Measurements from ENCODE around the gene PTPRM.

DNA sequence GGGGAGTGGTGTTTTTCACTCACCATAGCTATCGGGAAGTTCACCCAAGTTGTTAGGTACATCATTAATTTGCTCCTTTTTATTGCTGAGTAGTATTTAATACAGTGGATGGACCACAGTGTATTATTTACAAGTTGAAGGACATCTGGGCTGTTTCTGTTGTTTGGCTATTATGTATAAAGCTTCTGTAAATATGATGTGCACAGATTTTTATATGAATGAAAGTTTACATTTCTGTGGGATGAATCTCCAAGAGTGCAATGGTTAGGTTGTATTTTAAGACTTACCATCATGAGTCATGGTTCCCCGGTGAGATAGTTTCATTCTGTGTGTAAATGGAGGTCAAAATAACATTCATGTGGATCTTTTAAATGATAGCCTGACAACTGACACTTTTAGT, 337.4 kb downstream of the PTPRM start:
- TF ChIP-seq, protein P1, sequence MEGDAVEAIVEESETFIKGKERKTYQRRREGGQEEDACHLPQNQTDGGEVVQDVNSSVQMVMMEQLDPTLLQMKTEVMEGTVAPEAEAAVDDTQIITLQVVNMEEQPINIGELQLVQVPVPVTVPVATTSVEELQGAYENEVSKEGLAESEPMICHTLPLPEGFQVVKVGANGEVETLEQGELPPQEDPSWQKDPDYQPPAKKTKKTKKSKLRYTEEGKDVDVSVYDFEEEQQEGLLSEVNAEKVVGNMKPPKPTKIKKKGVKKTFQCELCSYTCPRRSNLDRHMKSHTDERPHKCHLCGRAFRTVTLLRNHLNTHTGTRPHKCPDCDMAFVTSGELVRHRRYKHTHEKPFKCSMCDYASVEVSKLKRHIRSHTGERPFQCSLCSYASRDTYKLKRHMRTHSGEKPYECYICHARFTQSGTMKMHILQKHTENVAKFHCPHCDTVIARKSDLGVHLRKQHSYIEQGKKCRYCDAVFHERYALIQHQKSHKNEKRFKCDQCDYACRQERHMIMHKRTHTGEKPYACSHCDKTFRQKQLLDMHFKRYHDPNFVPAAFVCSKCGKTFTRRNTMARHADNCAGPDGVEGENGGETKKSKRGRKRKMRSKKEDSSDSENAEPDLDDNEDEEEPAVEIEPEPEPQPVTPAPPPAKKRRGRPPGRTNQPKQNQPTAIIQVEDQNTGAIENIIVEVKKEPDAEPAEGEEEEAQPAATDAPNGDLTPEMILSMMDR (conservative IDR thresholded peaks at IDR 0.05; ENCODE audit: low read depth, low read length): no peak
- no peak for TF ChIP-seq EZH2 (IDR thresholded peaks at IDR 0.05; ENCODE audit: borderline replicate concordance, low read depth, low read length, poor library complexity, severe bottlenecking)
